Type B pancreatic cell (in vitro differentiated cells): ENCODE results near the gene ECEL1. TPM values are rescaled to one million over a fixed set of nuclear protein-coding genes. Genes with fewer than 3 reads are reported as not detected.

Experiments used
- DNase-seq: peaks from one replicate; pipeline ENCODE4 v3.0.0; 2021; ENCODE audit warnings: mixed read lengths; ENCODE audit not compliant: unreplicated experiment; ENCODE audit errors: extremely low spot score
- H3K27ac Mint-ChIP-seq: 2 replicates; pipeline ENCODE4 v1.8.0; 2021; ENCODE audit warnings: mild to moderate bottlenecking, mixed read lengths
- H3K27me3 Mint-ChIP-seq: 2 replicates; pipeline ENCODE4 v1.8.0; 2021; ENCODE audit warnings: mixed read lengths
- H3K36me3 Mint-ChIP-seq: 2 replicates; pipeline ENCODE4 v1.8.0; 2021; ENCODE audit warnings: mixed read lengths
- H3K4me1 Mint-ChIP-seq: one replicate; pipeline ENCODE4 v1.8.0; 2021; ENCODE audit warnings: mixed read lengths; ENCODE audit not compliant: unreplicated experiment
- H3K4me3 Mint-ChIP-seq: 2 replicates; pipeline ENCODE4 v1.8.0; 2021; ENCODE audit warnings: mild to moderate bottlenecking, mixed read lengths
- H3K9me3 Mint-ChIP-seq: 2 replicates; pipeline ENCODE4 v1.8.0; 2021; ENCODE audit warnings: mixed read lengths
- total RNA-seq: library from RNA; stranded (reverse); gene quantifications from 2 replicates; pipeline ENCODE4 v1.2.1, GENCODE V29; 2021; ENCODE audit warnings: low replicate concordance
- TF ChIP-seq, protein P1 (sequence below): fragments of 200-600 bp; sonication (generic); conservative IDR thresholded peaks from 2 replicates; pipeline ENCODE4 v1.5.0; 2021; ENCODE audit warnings: antibody characterized with exemption, mild to moderate bottlenecking

The ECEL1 gene
- total RNA-seq, 1 donor from 2014 or later, result 7.8 TPM

DNA sequence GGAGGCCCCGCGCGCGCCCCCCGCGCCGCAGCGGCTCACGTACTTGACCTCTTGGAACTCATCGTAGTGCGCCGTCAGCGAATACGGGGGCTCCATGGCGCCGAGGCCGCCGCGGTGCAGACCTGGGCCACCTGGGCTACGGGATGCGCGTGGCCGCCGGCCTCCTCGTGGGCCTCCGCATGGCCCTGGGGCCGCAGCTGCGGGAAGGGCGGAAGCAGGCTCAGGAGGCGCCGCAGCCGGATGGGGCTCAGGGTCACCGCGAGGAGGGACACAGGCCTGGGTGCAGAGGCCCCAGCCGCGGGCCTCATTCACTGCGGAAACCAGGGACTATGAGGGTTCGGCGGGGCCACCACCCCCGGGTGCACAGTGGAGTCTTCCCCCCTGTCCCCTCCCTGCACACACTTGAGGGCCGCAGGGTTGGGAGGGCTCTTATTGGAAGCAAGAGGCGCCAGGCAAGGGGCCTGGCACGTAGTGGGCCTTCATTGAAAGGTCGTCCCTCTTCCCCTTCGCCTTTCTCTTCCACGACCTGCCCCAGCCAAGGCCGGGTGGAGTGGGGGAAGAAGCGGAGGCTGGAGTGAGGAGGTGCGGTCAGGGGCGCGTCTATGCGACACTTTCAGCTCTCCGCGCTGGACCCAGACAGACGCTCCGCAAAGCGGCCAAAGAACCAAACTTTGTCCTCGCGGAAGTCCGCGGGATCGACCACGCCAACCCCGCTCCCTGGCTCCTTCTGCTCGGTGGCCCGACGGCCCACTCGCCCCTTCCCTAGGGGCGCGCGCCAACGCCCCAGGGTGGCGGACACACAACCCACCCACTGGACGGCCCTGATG lies 863 bp downstream of the ECEL1 start:
- no peaks in the 10 kb centered on the region for H3K9me3 Mint-ChIP-seq
- peaks cover 75% of the 10 kb centered on the region for H3K27me3 Mint-ChIP-seq
- no peaks in the 10 kb centered on the region for H3K36me3 Mint-ChIP-seq
- TF ChIP-seq, protein P1, sequence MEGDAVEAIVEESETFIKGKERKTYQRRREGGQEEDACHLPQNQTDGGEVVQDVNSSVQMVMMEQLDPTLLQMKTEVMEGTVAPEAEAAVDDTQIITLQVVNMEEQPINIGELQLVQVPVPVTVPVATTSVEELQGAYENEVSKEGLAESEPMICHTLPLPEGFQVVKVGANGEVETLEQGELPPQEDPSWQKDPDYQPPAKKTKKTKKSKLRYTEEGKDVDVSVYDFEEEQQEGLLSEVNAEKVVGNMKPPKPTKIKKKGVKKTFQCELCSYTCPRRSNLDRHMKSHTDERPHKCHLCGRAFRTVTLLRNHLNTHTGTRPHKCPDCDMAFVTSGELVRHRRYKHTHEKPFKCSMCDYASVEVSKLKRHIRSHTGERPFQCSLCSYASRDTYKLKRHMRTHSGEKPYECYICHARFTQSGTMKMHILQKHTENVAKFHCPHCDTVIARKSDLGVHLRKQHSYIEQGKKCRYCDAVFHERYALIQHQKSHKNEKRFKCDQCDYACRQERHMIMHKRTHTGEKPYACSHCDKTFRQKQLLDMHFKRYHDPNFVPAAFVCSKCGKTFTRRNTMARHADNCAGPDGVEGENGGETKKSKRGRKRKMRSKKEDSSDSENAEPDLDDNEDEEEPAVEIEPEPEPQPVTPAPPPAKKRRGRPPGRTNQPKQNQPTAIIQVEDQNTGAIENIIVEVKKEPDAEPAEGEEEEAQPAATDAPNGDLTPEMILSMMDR, result no peak
- no peak for DNase-seq
- H3K4me3 Mint-ChIP-seq, result peak overlapping the region; percentile 66
- H3K27ac Mint-ChIP-seq, result no peak overlapping the region
- H3K4me1 Mint-ChIP-seq, result no peaks in the 10 kb centered on the region

DNA sequence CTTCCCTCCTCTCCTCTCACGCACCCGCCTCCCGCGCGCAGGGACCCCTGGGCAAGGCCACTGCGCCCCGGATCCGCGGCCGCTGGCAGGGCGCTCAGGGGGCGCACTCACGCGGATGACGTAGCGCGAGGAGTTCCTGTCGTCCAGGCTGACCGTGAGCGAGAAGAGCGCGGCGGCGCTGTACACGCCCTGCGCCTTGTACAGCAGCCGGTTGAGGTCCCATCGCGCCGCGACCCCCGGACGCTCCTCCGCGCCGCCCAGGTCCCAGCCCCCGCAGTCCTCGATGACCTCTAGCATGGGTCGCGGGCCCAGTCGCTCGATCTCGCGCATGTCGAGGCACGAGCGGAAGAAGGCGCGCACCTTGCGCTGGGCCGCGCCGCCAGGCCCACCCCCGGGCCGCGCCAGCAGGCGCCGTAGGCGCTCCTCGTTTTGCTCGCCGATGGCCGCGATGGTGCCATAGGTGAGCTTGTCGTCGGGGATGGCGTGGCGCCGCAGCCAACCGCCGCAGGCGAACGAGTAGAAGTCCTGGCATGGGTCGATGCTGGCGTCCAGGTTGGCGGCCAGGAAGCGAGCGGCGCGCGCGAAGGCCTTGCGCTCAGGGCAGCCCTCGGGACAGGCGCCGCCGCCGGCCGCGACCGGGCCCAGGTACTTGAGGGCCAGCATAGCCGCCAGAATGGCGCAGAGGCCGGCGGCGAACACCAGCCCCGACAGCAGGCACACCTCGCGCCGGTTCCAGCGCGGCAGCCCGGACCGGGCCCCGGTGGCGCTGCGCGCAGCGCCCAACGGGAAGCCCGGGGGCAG lies 1.7 kb downstream of the ECEL1 start:
- Mint-ChIP-seq H3K27ac (no peak overlapping the region), H3K27me3 (peaks cover 67% of the 10 kb centered on the region), H3K36me3 (no peaks in the 10 kb centered on the region), H3K4me3 (peak overlapping the region; percentile 59), H3K4me1 (no peaks in the 10 kb centered on the region), H3K9me3 (no peaks in the 10 kb centered on the region)
- TF ChIP-seq, protein P1, result no peak
- no peak for DNase-seq

DNA sequence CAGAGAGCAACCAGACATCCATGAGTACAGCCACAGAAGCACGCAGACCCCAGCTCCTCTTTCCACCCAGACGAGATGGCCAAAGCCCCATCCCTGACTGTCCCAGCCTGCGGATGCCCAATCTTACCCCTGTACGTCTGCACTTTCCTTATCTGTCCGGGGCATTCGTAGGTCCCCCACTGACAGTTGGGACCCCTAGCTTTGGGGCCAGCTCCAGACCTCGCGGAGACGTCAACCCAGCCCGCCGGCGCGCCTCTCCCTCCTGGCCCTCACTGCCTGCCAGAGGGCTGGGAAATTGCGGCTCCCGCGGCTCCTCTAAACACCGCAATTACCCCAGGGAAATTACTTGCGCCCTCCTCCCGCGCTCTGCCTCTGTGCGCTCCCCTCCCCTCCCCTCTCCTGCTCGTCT lies 2.3 kb downstream of the ECEL1 start:
- Mint-ChIP-seq H3K27me3 (peaks cover 64% of the 10 kb centered on the region), H3K4me3 (peak overlapping the region; percentile 59)

DNA sequence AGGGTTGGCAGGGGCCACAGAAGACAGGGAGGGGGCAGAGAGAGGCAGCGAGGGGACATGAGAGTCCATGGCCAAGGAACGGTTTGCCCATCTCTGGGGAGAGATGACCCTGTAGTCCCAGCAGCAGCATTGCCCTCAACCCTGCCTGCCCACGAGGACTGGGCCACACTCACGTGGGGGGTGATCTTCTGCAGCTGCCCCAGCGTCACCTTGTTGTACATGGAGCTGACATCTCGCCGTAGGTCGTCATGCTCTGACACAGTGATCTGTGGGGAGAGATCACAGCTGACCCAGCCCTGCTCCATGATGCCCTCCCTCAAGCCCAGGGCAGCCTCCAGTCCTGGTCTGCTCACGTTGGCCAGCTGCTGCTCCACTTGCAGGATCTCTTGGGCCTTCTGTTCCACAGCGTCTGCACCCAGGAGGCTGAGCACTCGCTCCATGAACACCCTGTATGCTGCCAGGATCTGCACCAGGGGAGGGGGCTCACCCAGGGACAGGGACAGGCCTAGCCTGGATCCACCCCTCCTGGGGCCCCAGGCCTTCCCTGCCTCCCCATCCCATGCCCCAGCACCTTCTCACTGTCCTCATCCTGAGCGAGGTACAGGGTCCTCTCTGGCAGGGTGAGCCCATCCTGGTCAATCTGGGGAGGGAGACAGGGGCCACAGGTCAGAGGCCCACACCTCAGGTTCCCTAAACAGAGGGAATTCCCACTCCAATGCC lies 2.8 kb downstream of the ECEL1 start:
- Mint-ChIP-seq H3K4me1 (no peaks in the 10 kb centered on the region), H3K27ac (no peak overlapping the region), H3K4me3 (peak overlapping the region; percentile 59), H3K36me3 (no peaks in the 10 kb centered on the region), H3K9me3 (no peaks in the 10 kb centered on the region), H3K27me3 (peaks cover 58% of the 10 kb centered on the region)
- TF ChIP-seq, protein P1, result no peak
- DNase-seq, result no peak

More for the DNA sequence above, 2.3 kb downstream of the ECEL1 start:
- no peaks in the 10 kb centered on the region for H3K36me3 Mint-ChIP-seq
- TF ChIP-seq, protein P1, result no peak
- no peaks in the 10 kb centered on the region for H3K9me3 Mint-ChIP-seq
- H3K27ac Mint-ChIP-seq, result no peak overlapping the region
- H3K4me1 Mint-ChIP-seq, result no peaks in the 10 kb centered on the region
- no peak for DNase-seq

DNA sequence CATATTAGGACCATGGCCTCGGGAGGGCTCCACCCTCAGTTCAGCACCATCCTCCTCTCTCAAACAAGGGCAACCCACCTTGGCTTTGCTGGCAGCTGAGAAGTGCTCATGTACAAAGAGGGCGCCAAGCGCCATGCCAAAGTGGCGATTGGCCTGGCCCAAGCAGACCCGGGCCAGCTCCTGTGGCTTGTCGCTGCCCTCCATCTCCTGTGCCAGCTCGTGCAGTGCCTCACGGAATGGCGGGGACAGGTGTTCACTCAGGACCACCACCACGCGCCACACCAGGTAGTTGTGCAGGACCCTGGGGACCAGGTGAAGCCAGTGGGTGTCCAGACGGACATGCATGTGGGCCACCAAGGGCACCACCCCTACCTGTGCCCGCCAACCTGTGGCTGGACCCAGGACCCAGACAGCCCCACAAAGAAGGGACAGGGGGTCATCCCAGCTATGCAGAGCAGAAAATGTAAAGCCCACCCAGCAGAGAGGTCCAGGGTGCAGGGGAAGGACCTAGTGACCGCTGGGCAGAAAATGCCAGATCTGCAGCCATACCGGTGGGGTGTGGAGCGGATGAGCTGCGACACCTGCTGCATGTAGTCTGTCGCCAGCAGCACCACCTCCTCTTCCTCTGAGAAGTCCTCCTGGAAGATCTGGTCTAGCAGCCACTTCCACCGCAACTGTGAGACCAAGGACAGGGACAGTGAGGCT lies 3.6 kb downstream of the ECEL1 start:
- TF ChIP-seq, protein P1, result no peak
- Mint-ChIP-seq H3K36me3 (no peaks in the 10 kb centered on the region), H3K4me3 (no peak overlapping the region), H3K9me3 (no peaks in the 10 kb centered on the region), H3K27ac (no peak overlapping the region), H3K4me1 (no peaks in the 10 kb centered on the region), H3K27me3 (peaks cover 58% of the 10 kb centered on the region)
- DNase-seq, result no peak
